AG09309 (cell line): ENCODE data around the gene SMIM15.

Experiments
- DNase-seq: peaks from one replicate; pipeline ENCODE4 v3.0.0-alpha.2; 2010; ENCODE audit warnings: low read depth
- H3K4me3 ChIP-seq: 2 replicates; pipeline ENCODE4 v1.5.1; 2011; ENCODE audit warnings: mild to moderate bottlenecking, low read depth, low read length, moderate library complexity; ENCODE audit not compliant: control insufficient read depth
- CTCF ChIP-seq: IDR thresholded peaks from 2 replicates; pipeline ENCODE4 v1.5.1; 2011; ENCODE audit warnings: mild to moderate bottlenecking, low read depth, low read length, inconsistent platforms; ENCODE audit not compliant: insufficient read depth, control insufficient read depth; ENCODE audit errors: missing control alignments

Gene SMIM15

GRCh38 chr5:61177070-61177469 lies 14.8 kb upstream of the SMIM15 start:
- no peak overlapping the region for H3K4me3 ChIP-seq
- no peak for DNase-seq
- no peak for TF ChIP-seq CTCF

DNA sequence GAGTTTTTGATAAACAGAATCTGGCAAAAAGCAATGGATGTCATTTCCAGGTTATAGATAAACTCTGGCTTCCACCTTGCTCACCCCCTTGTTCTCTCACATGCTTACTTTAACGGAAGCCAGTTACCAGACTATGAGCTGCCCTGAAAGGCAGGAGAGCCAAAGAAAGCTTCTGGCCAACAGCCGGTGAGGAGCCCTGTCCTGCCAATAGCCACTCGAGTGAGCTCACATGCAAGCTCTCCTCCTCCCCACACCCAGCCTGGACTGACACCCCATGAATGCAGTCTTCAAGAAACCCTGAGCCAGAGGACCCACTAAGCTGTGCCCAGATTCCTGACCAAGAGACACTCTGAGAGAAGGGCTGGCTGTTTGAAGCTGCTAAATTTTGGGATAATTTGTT lies 14.4 kb upstream of the SMIM15 start:
- DNase-seq: no peak
- no peak overlapping the region for H3K4me3 ChIP-seq
- no peak for TF ChIP-seq CTCF

DNA sequence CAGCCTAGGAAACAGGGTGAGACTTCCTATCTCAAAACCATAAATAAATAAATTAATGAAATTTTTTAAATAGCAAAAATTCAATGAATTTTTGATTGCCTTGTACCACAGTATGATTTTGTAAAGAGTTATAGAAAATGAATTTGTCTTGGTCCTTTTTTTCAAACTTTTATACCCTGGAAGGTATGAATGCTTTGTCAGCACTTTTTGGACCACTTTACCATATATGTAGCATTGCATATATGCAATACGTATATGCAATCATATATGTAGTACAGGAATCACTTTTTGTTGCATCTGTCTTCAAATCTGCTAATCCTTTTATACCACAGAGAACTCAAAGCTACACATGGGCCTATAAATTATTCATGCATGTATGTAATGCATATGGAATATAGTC lies 9.2 kb upstream of the SMIM15 start:
- TF ChIP-seq CTCF: no peak
- no peak overlapping the region for H3K4me3 ChIP-seq
- DNase-seq: no peak

DNA sequence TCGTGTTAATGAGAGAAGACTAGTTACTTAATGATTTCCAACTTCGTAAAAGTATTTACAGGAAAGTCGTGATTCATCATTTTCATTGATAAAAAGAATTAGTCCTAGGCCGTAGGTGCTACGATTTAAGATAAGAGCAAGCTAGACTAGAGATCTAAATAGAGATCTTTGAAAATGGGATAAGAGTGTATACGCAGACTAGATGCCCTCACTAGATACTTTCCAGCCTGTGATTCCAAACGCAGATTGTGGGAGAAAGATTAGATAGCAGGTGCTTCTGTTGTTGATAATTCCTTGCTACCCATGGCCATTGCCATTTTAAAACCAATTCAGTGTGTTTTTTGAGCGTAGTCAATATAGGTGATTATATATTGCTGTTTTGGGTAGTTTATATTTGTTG lies 6.7 kb upstream of the SMIM15 start:
- H3K4me3 ChIP-seq: no peak overlapping the region
- TF ChIP-seq CTCF: no peak
- no peak for DNase-seq

GRCh38 chr5:61167382-61167781 lies 5.1 kb upstream of the SMIM15 start:
- no peak overlapping the region for H3K4me3 ChIP-seq
- DNase-seq: peak; percentile 7
- TF ChIP-seq CTCF: peak; percentile 56

DNA sequence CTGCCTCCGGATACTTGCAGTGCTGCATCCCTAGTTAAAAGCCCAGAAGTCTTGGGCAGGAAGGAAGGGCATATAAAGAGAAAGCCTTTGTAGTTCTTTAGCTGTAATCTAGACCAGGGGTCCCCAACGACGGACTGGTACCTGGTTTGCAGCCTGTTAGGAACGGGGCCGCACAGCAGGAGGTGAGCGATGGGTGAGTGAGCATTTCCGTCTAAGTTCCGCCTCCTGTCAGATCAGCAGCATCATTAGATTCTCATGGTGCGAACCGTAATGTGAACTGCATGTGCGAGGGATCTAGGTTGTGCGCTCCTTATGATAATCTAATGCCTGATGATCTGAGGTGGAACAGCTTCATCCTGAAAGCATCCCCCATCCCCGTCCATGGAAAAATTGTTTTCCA lies 1.6 kb upstream of the SMIM15 start:
- no peak overlapping the region for H3K4me3 ChIP-seq
- no peak for DNase-seq
- no peak for TF ChIP-seq CTCF
